ENCODE data around the gene LHFPL6.

- TF ChIP-seq, protein P1, sequence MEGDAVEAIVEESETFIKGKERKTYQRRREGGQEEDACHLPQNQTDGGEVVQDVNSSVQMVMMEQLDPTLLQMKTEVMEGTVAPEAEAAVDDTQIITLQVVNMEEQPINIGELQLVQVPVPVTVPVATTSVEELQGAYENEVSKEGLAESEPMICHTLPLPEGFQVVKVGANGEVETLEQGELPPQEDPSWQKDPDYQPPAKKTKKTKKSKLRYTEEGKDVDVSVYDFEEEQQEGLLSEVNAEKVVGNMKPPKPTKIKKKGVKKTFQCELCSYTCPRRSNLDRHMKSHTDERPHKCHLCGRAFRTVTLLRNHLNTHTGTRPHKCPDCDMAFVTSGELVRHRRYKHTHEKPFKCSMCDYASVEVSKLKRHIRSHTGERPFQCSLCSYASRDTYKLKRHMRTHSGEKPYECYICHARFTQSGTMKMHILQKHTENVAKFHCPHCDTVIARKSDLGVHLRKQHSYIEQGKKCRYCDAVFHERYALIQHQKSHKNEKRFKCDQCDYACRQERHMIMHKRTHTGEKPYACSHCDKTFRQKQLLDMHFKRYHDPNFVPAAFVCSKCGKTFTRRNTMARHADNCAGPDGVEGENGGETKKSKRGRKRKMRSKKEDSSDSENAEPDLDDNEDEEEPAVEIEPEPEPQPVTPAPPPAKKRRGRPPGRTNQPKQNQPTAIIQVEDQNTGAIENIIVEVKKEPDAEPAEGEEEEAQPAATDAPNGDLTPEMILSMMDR (IDR thresholded peaks at IDR 0.05), result no peak
- no peak for TF ChIP-seq POLR2A (IDR thresholded peaks at IDR 0.05)
These were observed 225.3 kb downstream of the LHFPL6 start for GRCh38 chr13:39377699-39378098.

All from Peyer's patch (tissue), 4 donors.